GM12874 (cell line): ENCODE data around the gene PTGER3.

ENCODE experiments used
- TF ChIP-seq, protein P1 (sequence below): IDR thresholded peaks from 2 replicates; pipeline ENCODE4 v1.5.1; 2011; ENCODE audit warnings: low read depth, mild to moderate bottlenecking, control low read depth, low read length, moderate library complexity; ENCODE audit not compliant: insufficient read depth

PTGER3 gene

GRCh38 chr1:70966018-70966638, 81.5 kb downstream of the PTGER3 start:
- TF ChIP-seq, protein P1, sequence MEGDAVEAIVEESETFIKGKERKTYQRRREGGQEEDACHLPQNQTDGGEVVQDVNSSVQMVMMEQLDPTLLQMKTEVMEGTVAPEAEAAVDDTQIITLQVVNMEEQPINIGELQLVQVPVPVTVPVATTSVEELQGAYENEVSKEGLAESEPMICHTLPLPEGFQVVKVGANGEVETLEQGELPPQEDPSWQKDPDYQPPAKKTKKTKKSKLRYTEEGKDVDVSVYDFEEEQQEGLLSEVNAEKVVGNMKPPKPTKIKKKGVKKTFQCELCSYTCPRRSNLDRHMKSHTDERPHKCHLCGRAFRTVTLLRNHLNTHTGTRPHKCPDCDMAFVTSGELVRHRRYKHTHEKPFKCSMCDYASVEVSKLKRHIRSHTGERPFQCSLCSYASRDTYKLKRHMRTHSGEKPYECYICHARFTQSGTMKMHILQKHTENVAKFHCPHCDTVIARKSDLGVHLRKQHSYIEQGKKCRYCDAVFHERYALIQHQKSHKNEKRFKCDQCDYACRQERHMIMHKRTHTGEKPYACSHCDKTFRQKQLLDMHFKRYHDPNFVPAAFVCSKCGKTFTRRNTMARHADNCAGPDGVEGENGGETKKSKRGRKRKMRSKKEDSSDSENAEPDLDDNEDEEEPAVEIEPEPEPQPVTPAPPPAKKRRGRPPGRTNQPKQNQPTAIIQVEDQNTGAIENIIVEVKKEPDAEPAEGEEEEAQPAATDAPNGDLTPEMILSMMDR, result peak; percentile 5; the same call in 1 of the 2 replicates

DNA sequence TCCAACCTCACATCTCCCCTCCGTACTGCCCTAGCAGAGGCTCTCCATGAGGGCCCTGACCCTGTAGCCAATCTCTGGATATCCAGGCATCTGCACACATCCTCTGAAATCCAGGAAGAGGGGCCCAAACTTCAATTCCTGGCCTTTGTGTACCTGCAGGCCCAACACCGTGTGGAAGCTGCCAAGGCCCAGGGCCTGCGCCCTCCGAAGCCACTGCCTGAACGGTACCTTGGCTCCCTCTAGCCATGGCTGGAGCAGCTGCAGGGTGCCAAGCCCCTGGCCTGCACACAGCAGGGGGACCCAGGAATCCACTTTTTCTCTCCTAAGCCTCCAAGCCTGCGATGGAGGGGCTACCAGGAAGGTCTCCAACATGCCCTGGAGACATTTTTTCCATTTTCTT, 84.2 kb downstream of the PTGER3 start:
- TF ChIP-seq, protein P1, result 0 out of 2 replicates have a peak, but pooled peaks have one; percentile 7

- TF ChIP-seq, protein P1, result no peak
Observed at GRCh38 chr1:70961374-70961975, 86.1 kb downstream of the PTGER3 start.

DNA sequence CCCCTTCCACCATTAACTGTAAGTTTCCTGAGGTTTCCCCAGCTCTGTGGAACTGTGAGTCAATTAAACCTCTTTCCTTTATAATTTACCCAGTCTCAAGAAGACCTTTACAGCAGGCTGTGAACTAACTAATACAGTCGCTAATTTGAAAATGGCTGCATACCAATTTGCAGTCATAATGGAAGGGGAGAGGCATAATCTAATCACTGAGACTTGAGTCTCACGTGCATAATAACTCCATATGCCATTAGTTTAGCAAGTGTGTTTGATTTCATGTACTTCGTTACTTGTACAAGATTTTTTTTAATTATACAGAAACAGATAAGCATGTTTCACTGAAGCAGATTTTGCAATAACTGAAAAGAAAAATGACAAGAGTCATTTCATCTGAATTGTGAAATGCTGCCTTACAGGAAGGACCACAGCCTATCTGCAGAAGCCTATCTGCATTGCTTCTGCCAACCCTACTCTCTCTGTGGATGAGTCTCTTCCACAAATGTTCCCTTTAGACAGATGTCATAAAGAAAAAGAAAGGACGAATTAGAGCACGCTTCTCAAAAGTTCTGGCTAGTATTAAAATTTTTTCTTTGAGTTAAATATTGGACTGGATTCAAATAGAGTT, 99.1 kb downstream of the PTGER3 start:
- TF ChIP-seq, protein P1, result no peak

DNA sequence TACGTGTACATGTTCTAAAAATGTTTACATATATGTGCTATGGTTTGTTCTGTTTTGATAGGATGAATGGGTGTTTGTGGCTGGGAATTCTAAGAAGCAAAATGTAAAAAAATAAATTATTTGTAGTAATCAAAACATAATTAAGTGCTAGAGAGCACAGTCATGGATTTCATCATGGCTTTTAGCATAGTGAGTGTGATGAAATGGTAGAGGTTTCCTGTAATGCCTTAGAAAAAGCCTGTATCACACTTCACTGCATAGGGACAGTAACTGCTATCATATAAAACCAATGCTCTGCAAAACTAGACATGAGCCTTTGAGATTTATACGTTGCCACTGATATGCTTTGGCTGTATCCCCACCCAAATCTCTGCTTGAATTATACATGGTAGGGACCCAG, 99.8 kb downstream of the PTGER3 start:
- TF ChIP-seq, protein P1, result no peak

- TF ChIP-seq, protein P1, result no peak
Observed at GRCh38 chr1:70945676-70946075, 101.9 kb downstream of the PTGER3 start.

GRCh38 chr1:70945251-70945650, 102.4 kb downstream of the PTGER3 start:
- TF ChIP-seq, protein P1, result no peak
